HepG2 (cell line): ENCODE measurements around the gene CLNS1A. TPM values are rescaled to one million over a fixed set of nuclear protein-coding genes. Genes with fewer than 3 reads are reported as not detected.

Source experiments
- DDIT3 ChIP-seq: sonication (generic); formaldehyde crosslinking; IDR thresholded peaks from 2 replicates; pipeline ENCODE4 v1.4.0; 2020; ENCODE audit warnings: mild to moderate bottlenecking, missing genetic modification reagents
- EEA1 ChIP-seq: sonication (generic); formaldehyde crosslinking; IDR thresholded peaks from 2 replicates; pipeline ENCODE4 v1.5.1; 2020; ENCODE audit warnings: mild to moderate bottlenecking, missing genetic modification reagents, borderline replicate concordance
- GLI4 ChIP-seq: sonication (generic); formaldehyde crosslinking; IDR thresholded peaks from 2 replicates; pipeline ENCODE4 v1.5.1; 2020; ENCODE audit warnings: missing genetic modification reagents, mild to moderate bottlenecking, moderate library complexity, borderline replicate concordance
- HMG20B ChIP-seq: conservative IDR thresholded peaks from 2 replicates; pipeline ENCODE4 v1.6.1; 2016; ENCODE audit warnings: missing genetic modification reagents, missing compliant biosample characterization
- KLF11 ChIP-seq: IDR thresholded peaks from 2 replicates; pipeline ENCODE4 v1.6.1; 2016; ENCODE audit warnings: missing compliant biosample characterization
- KLF12 ChIP-seq: sonication (generic); formaldehyde crosslinking; IDR thresholded peaks from 2 replicates; pipeline ENCODE4 v1.4.0; 2020; ENCODE audit warnings: missing genetic modification reagents, borderline replicate concordance
- NKX3-1 ChIP-seq: sonication (generic); formaldehyde crosslinking; IDR thresholded peaks from 2 replicates; pipeline ENCODE4 v1.5.0; 2020; ENCODE audit warnings: missing genetic modification reagents
- RBM22 ChIP-seq: fragments of 200-400 bp; formaldehyde crosslinking; optimal IDR thresholded peaks from 2 replicates; pipeline ENCODE3; 2017; ENCODE audit warnings: mild to moderate bottlenecking, low read length, moderate library complexity
- RXRB ChIP-seq: IDR thresholded peaks from 2 replicates; pipeline ENCODE4 v1.6.1; 2016; ENCODE audit warnings: borderline replicate concordance, missing genetic modification reagents, missing compliant biosample characterization
- ZMYM2 ChIP-seq: sonication (generic); formaldehyde crosslinking; IDR thresholded peaks from 2 replicates; pipeline ENCODE4 v1.8.0; 2022; ENCODE audit warnings: mild to moderate bottlenecking, missing genetic modification reagents
- ZNF10 ChIP-seq: sonication (generic); formaldehyde crosslinking; IDR thresholded peaks from 2 replicates; pipeline ENCODE4 v1.4.0; 2020; ENCODE audit warnings: mild to moderate bottlenecking, low read depth, missing genetic modification reagents, borderline replicate concordance
- ZNF276 ChIP-seq: sonication (generic); formaldehyde crosslinking; IDR thresholded peaks from 2 replicates; pipeline ENCODE4 v1.4.0; 2020; ENCODE audit warnings: mild to moderate bottlenecking, low read depth, missing genetic modification reagents
- ZNF441 ChIP-seq: sonication (generic); formaldehyde crosslinking; IDR thresholded peaks from 2 replicates; pipeline ENCODE4 v1.7.0; 2021; ENCODE audit warnings: missing genetic modification reagents, borderline replicate concordance
- ZNF530 ChIP-seq: sonication (generic); formaldehyde crosslinking; IDR thresholded peaks from 2 replicates; pipeline ENCODE4 v1.5.0; 2020; ENCODE audit warnings: low read depth, mild to moderate bottlenecking, missing genetic modification reagents
- ZNF773 ChIP-seq: sonication (generic); formaldehyde crosslinking; IDR thresholded peaks from 2 replicates; pipeline ENCODE4 v1.4.0; 2020; ENCODE audit warnings: missing genetic modification reagents, borderline replicate concordance
- polyA plus RNA-seq, 8 experiments: library from polyadenylated mRNA; depleted of rRNA in 3 of 8; stranded (reverse) in 7 of 8; unstranded in 1 of 8; fragments of >200 nt; fragmentation: Illumina TruSeq in 4 of 8; extraction: Trizol in 4 of 8; gene quantifications; 2 replicates each; pipeline versions ENCODE4 v1.2.1 to v1.2.3, GENCODE V29; 2011 to 2016; ENCODE audit warnings: low read depth in 4 of 8, missing spikeins in 1 of 8, mixed read lengths in 1 of 8; ENCODE audit not compliant: insufficient read depth in 1 of 8
- total RNA-seq, 5 experiments: library from RNA; depleted of rRNA; stranded (reverse); fragments of >200 nt; fragmentation: Illumina TruSeq; extraction: Trizol; gene quantifications; 2 replicates each; pipeline ENCODE4 v1.2.3, GENCODE V29; 2016; ENCODE audit warnings: low read depth in 1 of 5
- TF ChIP-seq, protein P1 (sequence below): sonication (generic); formaldehyde crosslinking; IDR thresholded peaks from 2 replicates; pipeline ENCODE4 v1.5.0; 2020; ENCODE audit warnings: mild to moderate bottlenecking, missing genetic modification reagents, borderline replicate concordance
- TF ChIP-seq, protein P2 (sequence below): sonication (generic); formaldehyde crosslinking; IDR thresholded peaks from 2 replicates; pipeline ENCODE4 v1.5.0; 2020; ENCODE audit warnings: missing genetic modification reagents

CLNS1A gene
- total and polyA plus RNA-seq, 2 of the 13 experiments (the other 11 are each of a cell fraction or from before 2014, with no cell fraction given), result 158 to 219 TPM

DNA sequence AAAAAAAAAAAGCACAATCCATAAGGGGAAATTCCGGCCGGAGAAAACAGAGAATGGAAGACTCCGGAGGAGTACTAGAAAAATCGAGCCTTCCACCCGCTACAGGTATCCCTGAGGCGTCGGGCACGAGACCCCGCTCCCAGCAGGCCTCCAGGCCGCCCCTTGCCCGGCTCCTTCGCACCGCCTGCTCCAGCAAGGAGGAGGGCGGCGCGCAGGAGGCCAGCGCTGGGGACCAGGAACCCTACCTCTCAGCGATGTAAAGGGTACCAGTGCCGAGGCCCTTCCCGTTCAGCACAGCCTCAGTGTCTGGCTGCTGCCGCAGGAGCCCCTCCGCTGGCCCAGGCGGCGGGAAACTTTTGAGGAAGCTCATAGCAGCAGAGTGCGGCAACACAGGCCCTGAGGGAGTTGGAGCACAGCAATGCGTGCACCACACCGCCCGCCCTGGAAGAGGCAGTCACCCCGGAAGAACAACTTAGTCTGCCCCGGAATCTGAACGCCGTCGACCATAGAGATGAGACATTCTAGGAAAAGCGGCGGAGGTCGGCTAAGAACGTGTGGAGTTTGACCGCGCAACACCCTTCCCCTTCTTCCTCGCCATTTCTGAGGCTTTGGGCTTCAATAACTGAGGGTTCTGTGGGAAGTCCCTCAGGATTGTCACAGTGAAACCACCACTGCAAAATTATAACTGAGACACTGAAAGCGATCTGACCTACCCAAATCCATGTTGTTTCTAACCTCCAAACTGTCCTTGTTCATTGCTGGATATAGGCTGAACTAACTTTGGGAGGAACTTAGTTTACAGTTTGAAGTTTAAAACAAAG, at the start of gene CLNS1A (continued):
- TF ChIP-seq, protein P1, sequence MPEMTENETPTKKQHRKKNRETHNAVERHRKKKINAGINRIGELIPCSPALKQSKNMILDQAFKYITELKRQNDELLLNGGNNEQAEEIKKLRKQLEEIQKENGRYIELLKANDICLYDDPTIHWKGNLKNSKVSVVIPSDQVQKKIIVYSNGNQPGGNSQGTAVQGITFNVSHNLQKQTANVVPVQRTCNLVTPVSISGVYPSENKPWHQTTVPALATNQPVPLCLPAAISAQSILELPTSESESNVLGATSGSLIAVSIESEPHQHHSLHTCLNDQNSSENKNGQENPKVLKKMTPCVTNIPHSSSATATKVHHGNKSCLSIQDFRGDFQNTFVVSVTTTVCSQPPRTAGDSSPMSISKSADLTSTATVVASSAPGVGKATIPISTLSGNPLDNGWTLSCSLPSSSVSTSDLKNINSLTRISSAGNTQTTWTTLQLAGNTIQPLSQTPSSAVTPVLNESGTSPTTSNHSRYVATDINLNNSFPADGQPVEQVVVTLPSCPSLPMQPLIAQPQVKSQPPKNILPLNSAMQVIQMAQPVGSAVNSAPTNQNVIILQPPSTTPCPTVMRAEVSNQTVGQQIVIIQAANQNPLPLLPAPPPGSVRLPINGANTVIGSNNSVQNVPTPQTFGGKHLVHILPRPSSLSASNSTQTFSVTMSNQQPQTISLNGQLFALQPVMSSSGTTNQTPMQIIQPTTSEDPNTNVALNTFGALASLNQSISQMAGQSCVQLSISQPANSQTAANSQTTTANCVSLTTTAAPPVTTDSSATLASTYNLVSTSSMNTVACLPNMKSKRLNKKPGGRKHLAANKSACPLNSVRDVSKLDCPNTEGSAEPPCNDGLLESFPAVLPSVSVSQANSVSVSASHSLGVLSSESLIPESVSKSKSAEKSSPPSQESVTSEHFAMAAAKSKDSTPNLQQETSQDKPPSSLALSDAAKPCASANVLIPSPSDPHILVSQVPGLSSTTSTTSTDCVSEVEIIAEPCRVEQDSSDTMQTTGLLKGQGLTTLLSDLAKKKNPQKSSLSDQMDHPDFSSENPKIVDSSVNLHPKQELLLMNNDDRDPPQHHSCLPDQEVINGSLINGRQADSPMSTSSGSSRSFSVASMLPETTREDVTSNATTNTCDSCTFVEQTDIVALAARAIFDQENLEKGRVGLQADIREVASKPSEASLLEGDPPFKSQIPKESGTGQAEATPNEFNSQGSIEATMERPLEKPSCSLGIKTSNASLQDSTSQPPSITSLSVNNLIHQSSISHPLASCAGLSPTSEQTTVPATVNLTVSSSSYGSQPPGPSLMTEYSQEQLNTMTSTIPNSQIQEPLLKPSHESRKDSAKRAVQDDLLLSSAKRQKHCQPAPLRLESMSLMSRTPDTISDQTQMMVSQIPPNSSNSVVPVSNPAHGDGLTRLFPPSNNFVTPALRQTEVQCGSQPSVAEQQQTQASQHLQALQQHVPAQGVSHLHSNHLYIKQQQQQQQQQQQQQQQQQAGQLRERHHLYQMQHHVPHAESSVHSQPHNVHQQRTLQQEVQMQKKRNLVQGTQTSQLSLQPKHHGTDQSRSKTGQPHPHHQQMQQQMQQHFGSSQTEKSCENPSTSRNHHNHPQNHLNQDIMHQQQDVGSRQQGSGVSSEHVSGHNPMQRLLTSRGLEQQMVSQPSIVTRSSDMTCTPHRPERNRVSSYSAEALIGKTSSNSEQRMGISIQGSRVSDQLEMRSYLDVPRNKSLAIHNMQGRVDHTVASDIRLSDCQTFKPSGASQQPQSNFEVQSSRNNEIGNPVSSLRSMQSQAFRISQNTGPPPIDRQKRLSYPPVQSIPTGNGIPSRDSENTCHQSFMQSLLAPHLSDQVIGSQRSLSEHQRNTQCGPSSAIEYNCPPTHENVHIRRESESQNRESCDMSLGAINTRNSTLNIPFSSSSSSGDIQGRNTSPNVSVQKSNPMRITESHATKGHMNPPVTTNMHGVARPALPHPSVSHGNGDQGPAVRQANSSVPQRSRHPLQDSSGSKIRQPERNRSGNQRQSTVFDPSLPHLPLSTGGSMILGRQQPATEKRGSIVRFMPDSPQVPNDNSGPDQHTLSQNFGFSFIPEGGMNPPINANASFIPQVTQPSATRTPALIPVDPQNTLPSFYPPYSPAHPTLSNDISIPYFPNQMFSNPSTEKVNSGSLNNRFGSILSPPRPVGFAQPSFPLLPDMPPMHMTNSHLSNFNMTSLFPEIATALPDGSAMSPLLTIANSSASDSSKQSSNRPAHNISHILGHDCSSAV (CRISPR knock-in tag), result no peak
- no peak for TF ChIP-seq ZNF773 (CRISPR knock-in tag)
- TF ChIP-seq HMG20B (CRISPR knock-in tag), result 0 out of 2 replicates have a peak, but pooled peaks have one; percentile 27
- TF ChIP-seq EEA1 (CRISPR knock-in tag), result no peak; the same call in 1 of the 2 replicates
- TF ChIP-seq RXRB (CRISPR knock-in tag), result peak; percentile 76
- TF ChIP-seq GLI4 (CRISPR knock-in tag), result peak; percentile 91; the same call in 1 of the 2 replicates
- TF ChIP-seq, protein P2, sequence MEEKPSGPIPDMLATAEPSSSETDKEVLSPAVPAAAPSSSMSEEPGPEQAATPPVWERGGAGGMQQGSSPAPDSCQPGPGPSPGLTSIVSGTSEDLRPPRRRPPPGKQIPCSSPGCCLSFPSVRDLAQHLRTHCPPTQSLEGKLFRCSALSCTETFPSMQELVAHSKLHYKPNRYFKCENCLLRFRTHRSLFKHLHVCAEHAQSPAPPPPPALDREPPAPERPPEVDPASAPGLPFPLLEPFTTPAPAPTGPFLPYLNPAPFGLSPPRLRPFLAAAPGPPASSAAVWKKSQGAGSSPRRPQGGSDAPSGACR, result peak; percentile 67; the same call in 1 of the 2 replicates
- peak; percentile 84 for TF ChIP-seq ZNF441 (CRISPR knock-in tag)
- no peak for TF ChIP-seq ZNF10
- no peak for TF ChIP-seq RBM22
- peak; percentile 81 for TF ChIP-seq ZNF276
- 0 out of 2 replicates have a peak, but pooled peaks have one; percentile 38 for TF ChIP-seq NKX3-1
- TF ChIP-seq DDIT3 (CRISPR knock-in tag), result no peak
- TF ChIP-seq KLF12 (CRISPR knock-in tag), result 0 out of 2 replicates have a peak, but pooled peaks have one; percentile 29
- TF ChIP-seq ZMYM2, result 0 out of 2 replicates have a peak, but pooled peaks have one; percentile 37
- 0 out of 2 replicates have a peak, but pooled peaks have one; percentile 80 for TF ChIP-seq KLF11 (CRISPR knock-in tag)
- TF ChIP-seq ZNF530 (CRISPR knock-in tag), result no peak
